IMR-90 (cell line): ENCODE results near the gene PTH1R. TPM values are rescaled to one million over a fixed set of nuclear protein-coding genes. Genes with fewer than 3 reads are reported as not detected.

Experiments
- ATAC-seq: fragments of 200-7000 bp; cut with Tn5 transposase; 2 replicates; pipeline ENCODE4 v1.9.1; 2020; ENCODE audit warnings: low read depth, mild to moderate bottlenecking, moderate library complexity
- BruUV-seq: library from RNA; stranded (reverse); fragments of 400-500 nt; replicated peaks from 2 replicates; lab custom pipeline; 2021; lab: Mats Ljungman, UMichigan
- CTCF ChIA-PET: fragments of 300-600 bp; formaldehyde crosslinking; extraction: SDS; loops from one replicate; lab custom pipeline; 2021; ENCODE audit warnings: antibody characterized with exemption; lab: Yijun Ruan, JAX
- POLR2A ChIA-PET: fragments of 300-600 bp; sonication (Branson Sonifier 250); formaldehyde crosslinking; loops from one replicate; lab custom pipeline; 2022; ENCODE audit warnings: antibody characterized with exemption; ENCODE audit not compliant: unreplicated experiment; lab: Charles Lee
- DNase-seq: peaks from one replicate; pipeline ENCODE4 v3.0.0; 2013
- H2AFZ ChIP-seq: replicated peaks from 2 replicates; pipeline ENCODE3; 2013; ENCODE audit warnings: low read length, mild to moderate bottlenecking; ENCODE audit not compliant: poor library complexity
- H2AK5ac ChIP-seq: 2 replicates; pipeline ENCODE4 v1.6.1; 2013; ENCODE audit warnings: low read depth, low read length, inconsistent platforms
- H2AK9ac ChIP-seq: replicated peaks from 2 replicates; pipeline ENCODE3; 2013; ENCODE audit warnings: mild to moderate bottlenecking, low read depth, low read length, moderate library complexity; ENCODE audit not compliant: poor library complexity
- H2BK120ac ChIP-seq: 2 replicates; pipeline ENCODE4 v1.6.1; 2013; ENCODE audit warnings: low read depth, low read length, inconsistent platforms
- H2BK15ac ChIP-seq: 3 replicates; pipeline ENCODE4 v1.6.1; 2013; ENCODE audit warnings: low read depth, low read length, inconsistent platforms
- H2BK20ac ChIP-seq: 2 replicates; pipeline ENCODE4 v1.6.1; 2013; ENCODE audit warnings: low read depth, mild to moderate bottlenecking, inconsistent platforms, low read length, moderate library complexity
- H2BK5ac ChIP-seq: 2 replicates; pipeline ENCODE4 v1.6.1; 2013; ENCODE audit warnings: mild to moderate bottlenecking, low read depth, low read length, inconsistent platforms; ENCODE audit not compliant: poor library complexity, severe bottlenecking
- H3K14ac ChIP-seq: replicated peaks from 2 replicates; pipeline ENCODE4 v1.6.1; 2013; ENCODE audit warnings: low read depth, low read length, inconsistent platforms
- H3K18ac ChIP-seq: 2 replicates; pipeline ENCODE4 v1.6.1; 2013; ENCODE audit warnings: low read depth, low read length, control low read depth
- H3K23ac ChIP-seq: 2 replicates; pipeline ENCODE4 v1.6.1; 2013; ENCODE audit warnings: low read depth, low read length, inconsistent platforms
- H3K27ac ChIP-seq: 2 replicates; pipeline ENCODE4 v1.5.1; 2013; ENCODE audit warnings: mild to moderate bottlenecking, control low read depth, low read length; ENCODE audit not compliant: insufficient read depth
- H3K27me3 ChIP-seq: 2 replicates; pipeline ENCODE4 v1.6.1; 2013; ENCODE audit warnings: low read length; ENCODE audit not compliant: control insufficient read depth, insufficient read depth
- H3K36me3 ChIP-seq: 2 replicates; pipeline ENCODE4 v1.6.1; 2013; ENCODE audit warnings: low read length, mixed read lengths; ENCODE audit not compliant: control insufficient read depth, insufficient read depth
- H3K4ac ChIP-seq: 2 replicates; pipeline ENCODE4 v1.6.1; 2013; ENCODE audit warnings: low read depth, low read length, inconsistent platforms
- H3K4me1 ChIP-seq: 2 replicates; pipeline ENCODE4 v1.6.1; 2013; ENCODE audit warnings: low read length, mixed read lengths; ENCODE audit not compliant: control insufficient read depth, insufficient read depth
- H3K4me2 ChIP-seq: 2 replicates; pipeline ENCODE4 v1.6.1; 2013; ENCODE audit warnings: low read depth, mild to moderate bottlenecking, control low read depth, low read length, moderate library complexity
- H3K4me3 ChIP-seq: 2 replicates; pipeline ENCODE4 v1.5.1; 2013; ENCODE audit warnings: low read depth, mild to moderate bottlenecking, control low read depth, low read length, moderate library complexity; ENCODE audit not compliant: insufficient read depth
- H3K56ac ChIP-seq: 2 replicates; pipeline ENCODE4 v1.6.1; 2013; ENCODE audit warnings: low read length, inconsistent platforms; ENCODE audit not compliant: insufficient read depth; ENCODE audit errors: extremely low read depth
- H3K79me1 ChIP-seq, 2 experiments: 2 replicates each; pipeline ENCODE4 v1.6.1; 2013; ENCODE audit warnings: low read length in 2 of 2, inconsistent platforms in 1 of 2, low read depth in 1 of 2
- H3K9ac ChIP-seq: 2 replicates; pipeline ENCODE4 v1.6.1; 2013; ENCODE audit warnings: low read depth, low read length, control low read depth
- H3K9me1 ChIP-seq: 2 replicates; pipeline ENCODE4 v1.6.1; 2013; ENCODE audit warnings: low read length, inconsistent platforms; ENCODE audit not compliant: insufficient read depth
- H3K9me3 ChIP-seq: 2 replicates; pipeline ENCODE4 v1.6.1; 2013; ENCODE audit warnings: low read length; ENCODE audit not compliant: control insufficient read depth, insufficient read depth
- H4K20me1 ChIP-seq: 2 replicates; pipeline ENCODE4 v1.6.1; 2013; ENCODE audit warnings: low read length, inconsistent platforms; ENCODE audit not compliant: insufficient read depth
- H4K5ac ChIP-seq: 2 replicates; pipeline ENCODE4 v1.6.1; 2013; ENCODE audit warnings: mild to moderate bottlenecking, low read depth, low read length, control low read depth
- H4K8ac ChIP-seq, 2 experiments: 2 replicates each; pipeline ENCODE4 v1.6.1; 2013; ENCODE audit warnings: low read depth in 2 of 2, low read length in 2 of 2, control low read depth in 1 of 2, inconsistent platforms in 1 of 2
- H4K91ac ChIP-seq: 2 replicates; pipeline ENCODE4 v1.6.1; 2013; ENCODE audit warnings: low read depth, low read length, inconsistent platforms; ENCODE audit not compliant: insufficient read depth
- FOS ChIP-seq: fragments of 150-350 bp; IDR thresholded peaks from 2 replicates; pipeline ENCODE4 v1.6.1; 2016; ENCODE audit warnings: low read depth, low read length
- MAFK ChIP-seq: IDR thresholded peaks from 2 replicates; pipeline ENCODE4 v1.6.1; 2012; ENCODE audit warnings: low read depth, low read length, improper control_type of control experiment
- MXI1 ChIP-seq: IDR thresholded peaks from 2 replicates; pipeline ENCODE4 v1.6.1; 2012; ENCODE audit warnings: low read depth, mild to moderate bottlenecking, low read length, moderate library complexity, borderline replicate concordance
- RAD21 ChIP-seq: IDR thresholded peaks from 2 replicates; pipeline ENCODE4 v1.6.1; 2012; ENCODE audit warnings: low read length, improper control_type of control experiment
- WGBS, 2 experiments: methylation state at CpG; one replicate each; pipeline versions ENCODE4 v1.1.5 to v1.1.7; 2013; ENCODE audit warnings: missing lambda C conversion rate in 2 of 2; ENCODE audit not compliant: insufficient read length in 1 of 2; ENCODE audit errors: extremely low coverage in 2 of 2; 5-methylcytosine and 5-hydroxymethylcytosine counted together
- dilution Hi-C: fragments of 300-500 bp; cut with HindIII; formaldehyde crosslinking; loops from one replicate; pipeline ENCODE4 v1.14.3; 2018; ENCODE audit warnings: low sequenced_read_pairs; ENCODE audit not compliant: unreplicated experiment
- in situ Hi-C: fragments of 300-500 bp; cut with MboI; formaldehyde crosslinking; loops from 3 replicates; pipeline ENCODE4 v1.14.3; 2019; ENCODE audit warnings: low sequenced_read_pairs, inconsistent platforms, mixed read lengths
- intact Hi-C: fragments of 100-400 bp; cut with micrococcal nuclease; formaldehyde crosslinking; loops from 2 replicates; pipeline ENCODE4 v1.10.0; 2022
- polyA plus RNA-seq, 3 experiments: library from polyadenylated mRNA; depleted of rRNA; stranded (reverse); fragments of >200 nt; gene quantifications; 2 replicates each; pipeline ENCODE4 v1.2.3, GENCODE V29; 2012; ENCODE audit warnings: low replicate concordance in 1 of 3
- total RNA-seq: library from RNA; depleted of rRNA; stranded (reverse); fragments of >200 nt; gene quantifications from 2 replicates; pipeline ENCODE4 v1.2.3, GENCODE V29; 2012
- TF ChIP-seq, protein P1 (sequence below): fragments of 150-350 bp; IDR thresholded peaks from 2 replicates; pipeline ENCODE4 v1.6.1; 2016; ENCODE audit warnings: low read depth, mild to moderate bottlenecking, low read length, moderate library complexity, borderline replicate concordance
- TF ChIP-seq, protein P2 (sequence below): fragments of 150-350 bp; IDR thresholded peaks from 2 replicates; pipeline ENCODE4 v1.6.1; 2017; ENCODE audit warnings: mild to moderate bottlenecking, antibody characterized with exemption, low read length, low read depth

The PTH1R gene
- total and polyA plus RNA-seq, 2 of the 4 experiments (the other 2 are of a cell fraction): 0.15 to 0.18 TPM

DNA sequence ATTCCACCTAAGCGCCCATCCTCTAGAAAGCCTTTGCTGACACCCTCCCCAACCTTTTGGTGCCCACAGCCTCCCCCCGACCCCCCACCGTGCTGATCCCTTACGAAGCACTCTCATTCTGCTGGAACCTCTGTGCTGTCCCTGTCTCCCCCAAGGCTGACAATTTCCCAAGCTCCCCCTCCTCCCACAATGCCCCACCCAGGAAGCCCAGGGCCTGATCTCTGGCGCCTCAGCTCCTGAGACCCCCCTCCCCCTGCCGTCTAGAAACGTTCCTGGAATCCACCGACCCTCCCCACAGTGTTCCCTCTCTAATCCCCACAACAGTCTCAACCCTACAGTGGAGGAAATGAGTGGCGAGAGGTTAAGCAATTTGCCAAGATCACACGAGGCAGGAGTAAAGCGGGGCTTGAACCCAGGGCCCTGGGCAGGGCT lies 32.6 kb upstream of the PTH1R start:
- H3K79me1 ChIP-seq: no peaks in the 10 kb centered on the region
- H3K36me3 ChIP-seq: no peaks in the 10 kb centered on the region
- H2AFZ ChIP-seq: peak overlapping the region; percentile 92
- TF ChIP-seq, protein P1, sequence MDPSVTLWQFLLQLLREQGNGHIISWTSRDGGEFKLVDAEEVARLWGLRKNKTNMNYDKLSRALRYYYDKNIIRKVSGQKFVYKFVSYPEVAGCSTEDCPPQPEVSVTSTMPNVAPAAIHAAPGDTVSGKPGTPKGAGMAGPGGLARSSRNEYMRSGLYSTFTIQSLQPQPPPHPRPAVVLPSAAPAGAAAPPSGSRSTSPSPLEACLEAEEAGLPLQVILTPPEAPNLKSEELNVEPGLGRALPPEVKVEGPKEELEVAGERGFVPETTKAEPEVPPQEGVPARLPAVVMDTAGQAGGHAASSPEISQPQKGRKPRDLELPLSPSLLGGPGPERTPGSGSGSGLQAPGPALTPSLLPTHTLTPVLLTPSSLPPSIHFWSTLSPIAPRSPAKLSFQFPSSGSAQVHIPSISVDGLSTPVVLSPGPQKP: no peak
- TF ChIP-seq RAD21: no peak
- no peak for TF ChIP-seq MAFK
- no peak for TF ChIP-seq FOS
- no peak for TF ChIP-seq MXI1
- TF ChIP-seq, protein P2, sequence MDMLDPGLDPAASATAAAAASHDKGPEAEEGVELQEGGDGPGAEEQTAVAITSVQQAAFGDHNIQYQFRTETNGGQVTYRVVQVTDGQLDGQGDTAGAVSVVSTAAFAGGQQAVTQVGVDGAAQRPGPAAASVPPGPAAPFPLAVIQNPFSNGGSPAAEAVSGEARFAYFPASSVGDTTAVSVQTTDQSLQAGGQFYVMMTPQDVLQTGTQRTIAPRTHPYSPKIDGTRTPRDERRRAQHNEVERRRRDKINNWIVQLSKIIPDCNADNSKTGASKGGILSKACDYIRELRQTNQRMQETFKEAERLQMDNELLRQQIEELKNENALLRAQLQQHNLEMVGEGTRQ: no peak
- peaks cover 3% of the 10 kb centered on the region for H3K9me1 ChIP-seq
- no peak overlapping the region for H2BK15ac ChIP-seq
- H2AK5ac ChIP-seq: no peak overlapping the region
- ATAC-seq (no peak), DNase-seq (no peak)
- no TSS peak for BruUV-seq
- no peak overlapping the region for H3K56ac ChIP-seq
- peaks cover 5% of the 10 kb centered on the region for H3K9me3 ChIP-seq
- no peaks in the 10 kb centered on the region for H4K20me1 ChIP-seq
- intact Hi-C loops (no loop called here), in situ Hi-C loops (no loop called here), dilution Hi-C loops (no loop called here)
- no peaks in the 10 kb centered on the region; the same call in 1 of the 2 replicates for H3K27me3 ChIP-seq
- H3K14ac ChIP-seq: peak overlapping the region; percentile 71; the same call in 1 of the 2 replicates
- H3K23ac ChIP-seq: no peak overlapping the region
- H2BK120ac ChIP-seq: no peak overlapping the region
- H3K4me2 ChIP-seq: no peak overlapping the region; the same call in 1 of the 2 replicates
- no peak overlapping the region for H4K91ac ChIP-seq
- peak overlapping the region; percentile 35; the same call in 1 of the 2 replicates for H3K4ac ChIP-seq
- H4K8ac ChIP-seq: peak overlapping the region; percentile 40 to 94; a peak in 2 of 4 replicates
- no peak overlapping the region for H2BK5ac ChIP-seq
- H3K27ac ChIP-seq: no peak overlapping the region
- H3K4me1 ChIP-seq: peaks cover 7% of the 10 kb centered on the region; the same call in 1 of the 2 replicates
- no peak overlapping the region for H2BK20ac ChIP-seq
- H2AK9ac ChIP-seq: peak overlapping the region; percentile 72
- 28% methylated on average over 3 of the region's 11 CpGs; no CpG with 5 or more reads in 1 of the 2 experiments for WGBS, 2 experiments
- H3K18ac ChIP-seq: no peak overlapping the region
- ChIA-PET CTCF (no interaction called here), POLR2A (no interaction called here)
- H3K4me3 ChIP-seq: no peak overlapping the region
- H3K9ac ChIP-seq: no peak overlapping the region
- H4K5ac ChIP-seq: no peak overlapping the region; the same call in 1 of the 2 replicates
